Activated CD8-positive, alpha-beta T cell treated with anti-CD3 and anti-CD28 coated beads for 36 hours (primary cell): Measurements from ENCODE around the gene CXCL1. TPM values are rescaled to one million over a fixed set of nuclear protein-coding genes. Genes with fewer than 3 reads are reported as not detected.

Source experiments
- ATAC-seq: fragments of 200-7000 bp; cut with Tn5 transposase; one replicate; pipeline ENCODE4 v1.10.0; 2021; ENCODE audit warnings: mild to moderate bottlenecking, moderate library complexity
- CTCF ChIA-PET: fragments of 350-600 bp; sonication (Branson Sonifier 250); formaldehyde crosslinking; loops from one replicate; lab custom pipeline; 2021; ENCODE audit warnings: antibody characterized with exemption; lab: Charles Lee
- POLR2A ChIA-PET: fragments of 350-600 bp; sonication (Branson Sonifier 250); formaldehyde crosslinking; loops from one replicate; lab custom pipeline; 2021; ENCODE audit warnings: antibody characterized with exemption; lab: Charles Lee
- DNase-seq: peaks from one replicate; pipeline ENCODE4 v3.0.0-alpha.2; 2020
- H3K27ac Mint-ChIP-seq: one replicate; pipeline ENCODE4 v1.8.0; 2021; ENCODE audit warnings: mild to moderate bottlenecking, mixed read lengths
- H3K27me3 Mint-ChIP-seq: one replicate; pipeline ENCODE4 v1.8.0; 2021; ENCODE audit warnings: mixed read lengths
- H3K36me3 Mint-ChIP-seq: one replicate; pipeline ENCODE4 v1.8.0; 2021; ENCODE audit warnings: low read depth, mixed read lengths
- H3K4me1 Mint-ChIP-seq: one replicate; pipeline ENCODE4 v1.8.0; 2021; ENCODE audit warnings: low read depth, mixed read lengths
- H3K4me3 Mint-ChIP-seq: one replicate; pipeline ENCODE4 v1.8.0; 2021; ENCODE audit warnings: mild to moderate bottlenecking, moderate library complexity, mixed read lengths
- H3K9me3 Mint-ChIP-seq: one replicate; pipeline ENCODE4 v1.8.0; 2021; ENCODE audit warnings: mixed read lengths
- intact Hi-C: fragments of 100-400 bp; cut with micrococcal nuclease; formaldehyde crosslinking; loops from one replicate; pipeline ENCODE4 v1.10.0; 2022
- total RNA-seq, 2 experiments: library from RNA; stranded (reverse); gene quantifications; one replicate each; pipeline ENCODE4 v1.2.3, GENCODE V29; 2021
- TF ChIP-seq, protein P1 (sequence below): fragments of 200-600 bp; IDR thresholded peaks from one replicate; pipeline ENCODE4 v1.8.0; 2022; ENCODE audit warnings: antibody characterized with exemption, mild to moderate bottlenecking

The CXCL1 gene
- total RNA-seq, 2 experiments from 2014 or later: not detected

DNA sequence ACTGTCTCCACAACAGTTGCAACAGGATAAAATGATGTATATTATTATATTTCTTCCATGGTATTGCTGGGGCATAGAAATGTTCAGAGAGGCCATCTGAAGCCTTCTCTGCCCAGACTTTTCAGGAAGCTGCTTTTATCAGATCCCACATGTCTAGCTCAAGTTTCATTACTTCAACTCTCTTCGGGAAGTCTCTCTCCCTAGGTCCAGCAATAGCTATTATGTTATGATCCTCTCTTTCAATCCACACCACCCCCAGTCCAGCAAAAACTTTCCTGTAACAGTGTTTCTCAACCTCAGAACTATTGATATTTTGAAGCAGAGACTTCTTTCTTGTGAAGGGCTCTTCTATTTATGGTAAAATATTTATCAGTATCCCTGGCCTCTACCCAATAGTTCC is 44.9 kb downstream of the CXCL1 start:
- intact Hi-C loops: no loop called here
- ChIA-PET CTCF (no interaction called here), POLR2A (no interaction called here)
- Mint-ChIP-seq H3K36me3 (no peaks in the 10 kb centered on the region), H3K4me3 (no peak overlapping the region), H3K27ac (no peak overlapping the region), H3K9me3 (no peaks in the 10 kb centered on the region), H3K4me1 (no peaks in the 10 kb centered on the region), H3K27me3 (no peaks in the 10 kb centered on the region)
- DNase-seq (no peak), ATAC-seq (no peak)
- TF ChIP-seq, protein P1, sequence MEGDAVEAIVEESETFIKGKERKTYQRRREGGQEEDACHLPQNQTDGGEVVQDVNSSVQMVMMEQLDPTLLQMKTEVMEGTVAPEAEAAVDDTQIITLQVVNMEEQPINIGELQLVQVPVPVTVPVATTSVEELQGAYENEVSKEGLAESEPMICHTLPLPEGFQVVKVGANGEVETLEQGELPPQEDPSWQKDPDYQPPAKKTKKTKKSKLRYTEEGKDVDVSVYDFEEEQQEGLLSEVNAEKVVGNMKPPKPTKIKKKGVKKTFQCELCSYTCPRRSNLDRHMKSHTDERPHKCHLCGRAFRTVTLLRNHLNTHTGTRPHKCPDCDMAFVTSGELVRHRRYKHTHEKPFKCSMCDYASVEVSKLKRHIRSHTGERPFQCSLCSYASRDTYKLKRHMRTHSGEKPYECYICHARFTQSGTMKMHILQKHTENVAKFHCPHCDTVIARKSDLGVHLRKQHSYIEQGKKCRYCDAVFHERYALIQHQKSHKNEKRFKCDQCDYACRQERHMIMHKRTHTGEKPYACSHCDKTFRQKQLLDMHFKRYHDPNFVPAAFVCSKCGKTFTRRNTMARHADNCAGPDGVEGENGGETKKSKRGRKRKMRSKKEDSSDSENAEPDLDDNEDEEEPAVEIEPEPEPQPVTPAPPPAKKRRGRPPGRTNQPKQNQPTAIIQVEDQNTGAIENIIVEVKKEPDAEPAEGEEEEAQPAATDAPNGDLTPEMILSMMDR: no peak

DNA sequence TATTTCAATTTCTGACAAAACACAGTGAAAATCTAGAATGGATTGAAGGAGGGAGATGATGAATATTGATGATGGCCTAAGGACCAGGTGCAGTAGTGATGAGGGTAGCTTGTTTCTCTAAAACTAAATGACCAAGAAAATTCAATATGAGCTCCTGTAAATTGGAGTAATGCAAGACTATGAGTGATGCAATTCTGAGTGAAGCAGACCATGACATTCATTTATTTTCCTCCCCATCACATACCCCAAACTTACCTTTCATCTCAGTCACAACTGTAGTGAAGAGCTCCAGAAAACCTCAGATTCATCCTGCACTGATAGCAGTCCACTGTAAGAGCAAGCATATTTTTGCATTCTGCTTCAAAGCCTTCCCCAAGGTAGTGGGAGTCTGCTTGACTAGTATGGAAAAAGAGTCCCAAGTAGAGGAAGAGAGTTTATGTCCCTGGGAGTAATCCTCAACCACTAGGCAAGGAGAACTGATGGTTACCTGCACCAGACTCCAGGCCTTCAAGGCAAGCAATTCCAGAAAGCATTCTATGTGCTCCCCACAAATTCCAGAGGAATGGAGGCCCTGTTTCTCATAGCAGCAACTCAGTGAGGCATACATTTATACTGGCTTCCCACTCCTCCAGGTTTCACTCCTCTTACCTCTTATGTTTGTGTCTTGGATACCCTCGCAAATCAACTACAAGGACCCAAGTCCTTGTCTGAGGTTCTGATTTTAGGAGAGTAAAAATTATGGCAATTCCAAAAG is 47.2 kb downstream of the CXCL1 start:
- no peaks in the 10 kb centered on the region for H3K4me1 Mint-ChIP-seq
- H3K27me3 Mint-ChIP-seq: no peaks in the 10 kb centered on the region
- H3K27ac Mint-ChIP-seq: no peak overlapping the region
- H3K36me3 Mint-ChIP-seq: no peaks in the 10 kb centered on the region
- ChIA-PET POLR2A (no interaction called here), CTCF (no interaction called here)
- TF ChIP-seq, protein P1: no peak
- H3K9me3 Mint-ChIP-seq: no peaks in the 10 kb centered on the region
- ATAC-seq (no peak), DNase-seq (no peak)
- no peak overlapping the region for H3K4me3 Mint-ChIP-seq
- intact Hi-C loops: no loop called here

DNA sequence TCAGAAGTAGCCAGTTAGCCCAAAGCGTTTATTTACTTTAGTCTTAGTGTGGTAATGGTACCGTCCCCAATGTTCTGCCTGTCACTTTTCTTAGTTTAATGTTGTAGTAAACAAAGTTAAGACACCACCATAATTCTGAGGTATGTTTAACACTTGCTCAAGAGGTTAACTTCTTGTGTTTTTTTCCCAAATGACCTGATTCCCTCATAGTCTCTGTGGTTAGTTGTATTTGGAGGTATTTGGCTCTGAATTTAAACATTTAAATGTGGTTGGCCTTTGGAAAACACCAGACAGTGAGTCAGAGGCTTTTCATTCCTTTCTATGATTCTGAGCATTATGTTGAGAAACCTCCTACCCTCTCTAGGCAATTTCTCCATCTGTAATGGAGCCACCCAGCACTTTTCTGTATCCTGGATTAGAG is 47.9 kb downstream of the CXCL1 start:
- H3K27ac Mint-ChIP-seq: no peak overlapping the region
- ATAC-seq (no peak), DNase-seq (no peak)
- no peaks in the 10 kb centered on the region for H3K9me3 Mint-ChIP-seq
- no peaks in the 10 kb centered on the region for H3K36me3 Mint-ChIP-seq
- POLR2A ChIA-PET: no interaction called here
- H3K4me3 Mint-ChIP-seq: no peak overlapping the region
- TF ChIP-seq, protein P1: no peak
- CTCF ChIA-PET: no interaction called here
- H3K4me1 Mint-ChIP-seq: no peaks in the 10 kb centered on the region
- intact Hi-C loops: no loop called here
- no peaks in the 10 kb centered on the region for H3K27me3 Mint-ChIP-seq

DNA sequence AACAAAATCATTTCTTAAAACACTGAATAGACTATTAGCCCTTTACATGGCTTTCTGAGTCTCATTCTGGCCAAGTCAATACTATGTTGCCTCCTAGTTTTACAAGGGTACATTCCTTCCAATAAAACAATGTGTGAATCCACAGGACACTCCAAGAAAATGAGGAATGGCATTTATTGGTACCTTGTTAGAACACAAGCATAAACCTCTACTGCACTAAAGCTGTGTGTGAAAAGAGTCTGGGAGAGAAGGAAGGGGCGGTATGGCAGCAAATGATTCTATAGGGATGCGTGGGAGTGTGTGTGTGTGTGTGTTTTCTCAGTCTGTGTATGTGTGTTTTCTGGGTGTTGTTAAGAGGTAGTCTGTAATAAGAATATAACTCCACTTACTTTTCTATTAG is 48.9 kb downstream of the CXCL1 start:
- Mint-ChIP-seq H3K4me1 (no peaks in the 10 kb centered on the region), H3K27me3 (no peaks in the 10 kb centered on the region), H3K9me3 (no peaks in the 10 kb centered on the region), H3K4me3 (no peak overlapping the region), H3K36me3 (no peaks in the 10 kb centered on the region), H3K27ac (no peak overlapping the region)
- TF ChIP-seq, protein P1: no peak
- CTCF ChIA-PET: no interaction called here
- no peak for DNase-seq
- no peak for ATAC-seq
- intact Hi-C loops: no loop called here
- POLR2A ChIA-PET: no interaction called here

DNA sequence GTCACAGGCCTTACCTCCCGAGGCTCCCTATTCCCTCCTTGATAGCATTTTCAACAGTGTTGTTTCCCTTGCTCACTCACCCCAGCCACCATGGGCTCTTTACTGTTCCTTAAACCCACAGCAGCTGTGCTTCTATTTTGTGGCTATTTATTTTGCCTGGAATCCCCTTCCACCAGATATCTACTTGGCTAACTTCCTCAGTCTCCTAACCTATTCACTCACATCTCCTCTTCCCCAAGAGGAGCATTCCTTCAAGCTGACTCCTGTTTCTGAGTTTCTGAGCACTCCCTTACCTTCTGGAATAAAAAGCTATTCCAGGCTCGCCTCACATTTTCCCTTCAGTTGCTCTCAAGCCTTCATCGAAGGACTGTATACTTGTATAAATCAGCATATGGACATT is 50.5 kb downstream of the CXCL1 start:
- intact Hi-C loops: no loop called here
- ChIA-PET CTCF (no interaction called here), POLR2A (no interaction called here)
- DNase-seq (no peak), ATAC-seq (no peak)
- H3K36me3 Mint-ChIP-seq: no peaks in the 10 kb centered on the region
- no peak overlapping the region for H3K4me3 Mint-ChIP-seq
- H3K27me3 Mint-ChIP-seq: no peaks in the 10 kb centered on the region
- TF ChIP-seq, protein P1: no peak
- H3K27ac Mint-ChIP-seq: no peak overlapping the region
- no peaks in the 10 kb centered on the region for H3K9me3 Mint-ChIP-seq
- H3K4me1 Mint-ChIP-seq: no peaks in the 10 kb centered on the region

Other genes starting within 250 kb of the CXCL1 start
- not detected for gene RASSF6, start 249.0 kb upstream of the CXCL1 start, total RNA-seq
- gene CXCL8, start 128.8 kb upstream of the CXCL1 start, total RNA-seq: under 1 TPM in 1 of 2 experiments, not detected in 1; 0.18 TPM
- not detected for gene CXCL6, start 32.7 kb upstream of the CXCL1 start, total RNA-seq
- not detected for gene PF4V1, start 16.1 kb upstream of the CXCL1 start, total RNA-seq
- gene PF4, start 112.6 kb downstream of the CXCL1 start, total RNA-seq: not detected
- not detected for gene PPBP, start 118.8 kb downstream of the CXCL1 start, total RNA-seq
- not detected for gene CXCL5, start 129.3 kb downstream of the CXCL1 start, total RNA-seq
- not detected for gene CXCL3, start 169.3 kb downstream of the CXCL1 start, total RNA-seq
- not detected for gene CXCL2, start 229.8 kb downstream of the CXCL1 start, total RNA-seq